Measurements from ENCODE around the gene SYCP2. TPM values are rescaled to one million over a fixed set of nuclear protein-coding genes. Genes with fewer than 3 reads are reported as not detected.
"Not testable (repeated sequence)": the region's sequence is repeated elsewhere in the genome, so short reads cannot be mapped to it uniquely, and the experiment has no call there.

Gene SYCP2
- total and polyA plus RNA-seq, 9 donors = 0.48 to 1.9 (median 0.72) TPM

DNA sequence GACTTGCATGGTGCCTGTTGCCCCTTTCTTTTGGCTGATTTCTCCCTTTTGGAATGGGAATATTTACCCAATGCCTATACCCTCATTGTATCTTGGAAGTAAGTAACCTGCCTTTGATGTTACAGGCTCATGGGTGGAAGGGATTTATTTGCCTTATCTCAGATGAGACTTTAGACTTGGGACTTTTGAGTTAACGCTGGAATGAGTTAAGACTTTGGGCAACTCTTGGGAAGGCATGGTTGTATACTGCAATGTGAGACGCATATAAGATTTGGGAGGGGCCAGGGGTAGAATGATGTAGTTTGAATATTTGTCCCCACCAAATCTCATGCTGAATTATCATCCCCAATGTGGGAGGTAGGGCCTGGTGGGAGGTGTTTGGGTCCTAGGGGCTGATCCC is 75.5 kb downstream of the SYCP2 start:
- H3K4me1 ChIP-seq (ENCODE audit: insufficient read depth) = no peaks in the 10 kb centered on the region
- TF ChIP-seq, protein P1, sequence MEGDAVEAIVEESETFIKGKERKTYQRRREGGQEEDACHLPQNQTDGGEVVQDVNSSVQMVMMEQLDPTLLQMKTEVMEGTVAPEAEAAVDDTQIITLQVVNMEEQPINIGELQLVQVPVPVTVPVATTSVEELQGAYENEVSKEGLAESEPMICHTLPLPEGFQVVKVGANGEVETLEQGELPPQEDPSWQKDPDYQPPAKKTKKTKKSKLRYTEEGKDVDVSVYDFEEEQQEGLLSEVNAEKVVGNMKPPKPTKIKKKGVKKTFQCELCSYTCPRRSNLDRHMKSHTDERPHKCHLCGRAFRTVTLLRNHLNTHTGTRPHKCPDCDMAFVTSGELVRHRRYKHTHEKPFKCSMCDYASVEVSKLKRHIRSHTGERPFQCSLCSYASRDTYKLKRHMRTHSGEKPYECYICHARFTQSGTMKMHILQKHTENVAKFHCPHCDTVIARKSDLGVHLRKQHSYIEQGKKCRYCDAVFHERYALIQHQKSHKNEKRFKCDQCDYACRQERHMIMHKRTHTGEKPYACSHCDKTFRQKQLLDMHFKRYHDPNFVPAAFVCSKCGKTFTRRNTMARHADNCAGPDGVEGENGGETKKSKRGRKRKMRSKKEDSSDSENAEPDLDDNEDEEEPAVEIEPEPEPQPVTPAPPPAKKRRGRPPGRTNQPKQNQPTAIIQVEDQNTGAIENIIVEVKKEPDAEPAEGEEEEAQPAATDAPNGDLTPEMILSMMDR (IDR thresholded peaks at IDR 0.05) = no peak
- TF ChIP-seq EP300 (IDR thresholded peaks at IDR 0.05) (no peak), POLR2A (IDR thresholded peaks at IDR 0.05) (no peak)
- no peaks in the 10 kb centered on the region for H3K36me3 ChIP-seq
- no peak for DNase-seq
- H3K9me3 ChIP-seq = no peaks in the 10 kb centered on the region
- WGBS, 3 donors = 92 to 96% (median 94%) methylated on average over 2 of the region's 2 CpGs
- intact Hi-C loops (cut with DNase I) = no loop called here
- H3K4me3 ChIP-seq = no peak overlapping the region
- H3K27ac ChIP-seq = no peak overlapping the region
- H3K27me3 ChIP-seq = no peaks in the 10 kb centered on the region

DNA sequence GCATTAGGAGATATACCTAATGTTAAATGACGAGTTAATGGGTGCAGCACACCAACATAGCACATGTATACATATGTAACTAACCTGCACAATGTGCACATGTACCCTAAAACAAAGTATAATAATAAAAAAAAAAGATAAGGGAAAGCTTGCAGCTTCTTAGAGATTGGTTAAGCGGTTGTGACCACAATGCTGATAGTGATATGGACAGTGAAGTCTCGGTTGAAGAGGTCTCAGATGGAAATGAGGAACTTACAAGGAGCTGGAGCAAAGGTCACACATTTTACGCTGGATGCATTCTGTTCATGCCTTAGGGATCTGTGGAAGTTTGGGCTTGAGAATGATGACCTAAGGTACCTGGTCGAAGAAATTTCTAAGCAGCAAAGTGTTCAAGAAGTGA is 76.5 kb downstream of the SYCP2 start:
- H3K9me3 ChIP-seq; intact Hi-C loops (cut with DNase I); H3K27me3 ChIP-seq: not testable (repeated sequence)

DNA sequence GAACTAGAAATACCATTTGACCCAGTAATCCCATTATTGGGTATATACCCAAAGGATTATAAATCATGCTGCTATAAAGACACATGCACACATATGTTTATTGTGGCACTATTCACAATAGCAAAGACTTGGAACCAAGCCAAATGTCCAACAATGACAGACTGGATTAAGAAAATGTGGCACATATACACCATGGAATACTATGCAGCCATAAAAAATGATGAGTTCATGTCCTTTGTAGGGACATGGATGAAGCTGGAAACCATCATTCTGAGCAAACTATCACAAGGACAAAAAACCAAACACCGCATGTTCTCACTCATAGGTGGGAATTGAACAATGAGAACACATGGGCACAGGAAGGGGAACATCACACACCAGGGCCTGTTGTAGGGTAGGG is 76.9 kb downstream of the SYCP2 start:
- not testable (repeated sequence) for H3K9me3 ChIP-seq

More for the DNA sequence above, 76.5 kb downstream of the SYCP2 start:
- DNase-seq; H3K4me1 ChIP-seq (ENCODE audit: insufficient read depth); H3K36me3 ChIP-seq; H3K27ac ChIP-seq; H3K4me3 ChIP-seq: not testable (repeated sequence)
- 91 to 95% (median 94%) methylated on average over 5 of the region's 5 CpGs for WGBS, 3 donors

DNA sequence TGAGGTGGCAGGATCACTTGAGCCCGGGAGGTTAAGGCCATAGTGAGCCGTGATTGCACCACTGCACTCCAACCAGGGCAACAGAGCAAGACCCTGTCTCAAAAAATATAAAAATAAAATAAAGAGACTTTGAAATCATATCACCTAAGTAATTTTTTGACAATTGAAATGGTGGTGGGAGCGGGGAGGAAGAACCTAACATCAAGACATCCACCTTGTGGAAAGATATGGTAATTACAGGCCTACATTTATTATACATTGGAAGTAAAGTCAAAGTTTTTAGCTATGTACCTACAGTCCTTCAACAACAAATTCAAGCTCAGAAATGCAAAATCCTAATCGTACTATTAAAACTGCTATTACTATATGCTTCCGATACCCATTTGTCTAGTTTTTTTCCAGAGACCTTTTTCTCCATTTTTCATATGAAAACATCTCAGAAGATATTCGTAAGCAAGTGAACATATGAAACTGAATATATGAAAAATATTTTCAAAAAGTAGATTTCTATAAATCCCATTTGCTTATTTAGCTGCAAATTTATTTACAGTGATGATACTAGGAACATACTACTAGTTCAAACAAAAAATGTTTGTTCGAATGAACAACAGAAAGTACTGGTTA is 83.3 kb downstream of the SYCP2 start:
- WGBS, 3 donors = 65 to 66% (median 65%) methylated on average over 7 of the region's 7 CpGs
- Histone ChIP-seq H3K27ac (no peak overlapping the region), H3K27me3 (no peaks in the 10 kb centered on the region), H3K36me3 (no peaks in the 10 kb centered on the region), H3K9me3 (no peaks in the 10 kb centered on the region), H3K4me3 (no peak overlapping the region), H3K4me1 (ENCODE audit: insufficient read depth) (no peaks in the 10 kb centered on the region)
- intact Hi-C loops (cut with DNase I) = no loop called here
- TF ChIP-seq, protein P1 (IDR thresholded peaks at IDR 0.05) = peak; percentile 52 to 58 (median 57)
- no peak for TF ChIP-seq POLR2A (IDR thresholded peaks at IDR 0.05)
- no peak for DNase-seq

More for the DNA sequence above, 76.9 kb downstream of the SYCP2 start:
- H3K4me1 ChIP-seq (ENCODE audit: insufficient read depth); H3K4me3 ChIP-seq; intact Hi-C loops (cut with DNase I); DNase-seq; H3K27ac ChIP-seq; H3K36me3 ChIP-seq; H3K27me3 ChIP-seq: not testable (repeated sequence)
- 100% methylated on average over 1 of the region's 1 CpG for WGBS, 3 donors

DNA sequence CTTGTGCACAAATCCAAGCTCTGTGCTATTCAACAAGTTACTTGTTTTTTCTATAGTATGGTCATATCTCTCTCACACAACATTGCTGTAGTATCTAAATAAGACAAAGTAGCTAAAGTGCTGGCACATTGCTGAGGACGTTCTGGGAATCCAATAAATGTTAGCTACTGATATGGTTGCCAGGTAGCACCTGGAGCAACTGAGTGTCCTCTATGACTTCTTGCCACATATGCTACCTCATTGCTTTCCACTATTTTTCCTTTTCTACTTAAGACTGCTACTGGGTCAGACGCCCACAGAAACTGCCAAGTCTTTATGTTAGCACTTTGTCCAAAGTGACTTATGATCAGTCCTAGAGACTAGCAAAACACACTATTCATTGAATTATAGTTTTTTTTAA is 85.3 kb downstream of the SYCP2 start:
- Histone ChIP-seq H3K27ac (no peak overlapping the region), H3K9me3 (no peaks in the 10 kb centered on the region), H3K4me3 (no peak overlapping the region), H3K4me1 (ENCODE audit: insufficient read depth) (no peaks in the 10 kb centered on the region), H3K27me3 (no peaks in the 10 kb centered on the region), H3K36me3 (no peaks in the 10 kb centered on the region)
- no peak for DNase-seq
- intact Hi-C loops (cut with DNase I) = loop anchor here in 1 of 4 donors (10.0 kb wide), 1 partner anchor 273 kb away; no protein-coding TSS in a partner anchor
- 80 to 83% (median 82%) methylated on average over 2 of the region's 2 CpGs for WGBS, 3 donors
- TF ChIP-seq EP300 (IDR thresholded peaks at IDR 0.05) (no peak), POLR2A (IDR thresholded peaks at IDR 0.05) (no peak)
- TF ChIP-seq, protein P1 (IDR thresholded peaks at IDR 0.05) = no peak

Measured in ovary (tissue), 9 donors.